ENCODE results near the gene RORC. TPM values are rescaled to one million over a fixed set of nuclear protein-coding genes. Genes with fewer than 3 reads are reported as not detected.

RORC gene
- total RNA-seq, 2 donors from 2014 or later, result 9.1 to 10.3 TPM

GRCh38 chr1:151846686-151847237, 15.2 kb upstream of the RORC start:
- no peaks in the 10 kb centered on the region for H3K9me3 ChIP-seq
- TF ChIP-seq, protein P1, sequence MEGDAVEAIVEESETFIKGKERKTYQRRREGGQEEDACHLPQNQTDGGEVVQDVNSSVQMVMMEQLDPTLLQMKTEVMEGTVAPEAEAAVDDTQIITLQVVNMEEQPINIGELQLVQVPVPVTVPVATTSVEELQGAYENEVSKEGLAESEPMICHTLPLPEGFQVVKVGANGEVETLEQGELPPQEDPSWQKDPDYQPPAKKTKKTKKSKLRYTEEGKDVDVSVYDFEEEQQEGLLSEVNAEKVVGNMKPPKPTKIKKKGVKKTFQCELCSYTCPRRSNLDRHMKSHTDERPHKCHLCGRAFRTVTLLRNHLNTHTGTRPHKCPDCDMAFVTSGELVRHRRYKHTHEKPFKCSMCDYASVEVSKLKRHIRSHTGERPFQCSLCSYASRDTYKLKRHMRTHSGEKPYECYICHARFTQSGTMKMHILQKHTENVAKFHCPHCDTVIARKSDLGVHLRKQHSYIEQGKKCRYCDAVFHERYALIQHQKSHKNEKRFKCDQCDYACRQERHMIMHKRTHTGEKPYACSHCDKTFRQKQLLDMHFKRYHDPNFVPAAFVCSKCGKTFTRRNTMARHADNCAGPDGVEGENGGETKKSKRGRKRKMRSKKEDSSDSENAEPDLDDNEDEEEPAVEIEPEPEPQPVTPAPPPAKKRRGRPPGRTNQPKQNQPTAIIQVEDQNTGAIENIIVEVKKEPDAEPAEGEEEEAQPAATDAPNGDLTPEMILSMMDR (IDR thresholded peaks at IDR 0.05), result no peak
- DNase-seq (ENCODE audit: low spot score), result no peak
- peaks cover 0 to 8% of the 10 kb centered on the region in 2 donors for H3K4me1 ChIP-seq
- H3K36me3 ChIP-seq, result no peaks in the 10 kb centered on the region
- H3K27ac ChIP-seq, result no peak overlapping the region
- H3K4me3 ChIP-seq, result no peak overlapping the region
- H3K27me3 ChIP-seq, result no peaks in the 10 kb centered on the region

- DNase-seq (ENCODE audit: low spot score), result no peak
- no peak overlapping the region for H3K27ac ChIP-seq
- no peak overlapping the region for H3K4me3 ChIP-seq
- TF ChIP-seq, protein P1 (IDR thresholded peaks at IDR 0.05), result no peak
- H3K9me3 ChIP-seq, result no peaks in the 10 kb centered on the region
- H3K36me3 ChIP-seq, result no peaks in the 10 kb centered on the region
- no peaks in the 10 kb centered on the region for H3K27me3 ChIP-seq
- H3K4me1 ChIP-seq, result peaks cover 0 to 8% of the 10 kb centered on the region in 2 donors
Observed at GRCh38 chr1:151846062-151846568, 14.5 kb upstream of the RORC start.

GRCh38 chr1:151843398-151843797, 11.8 kb upstream of the RORC start:
- Histone ChIP-seq H3K4me3 (no peak overlapping the region), H3K4me1 (peaks cover 0 to 24% of the 10 kb centered on the region in 2 donors), H3K27ac (no peak overlapping the region), H3K9me3 (no peaks in the 10 kb centered on the region), H3K27me3 (peaks cover 6 to 13% of the 10 kb centered on the region in 2 donors), H3K36me3 (no peaks in the 10 kb centered on the region)
- TF ChIP-seq, protein P1 (IDR thresholded peaks at IDR 0.05), result no peak
- no peak for DNase-seq (ENCODE audit: low spot score)

DNA sequence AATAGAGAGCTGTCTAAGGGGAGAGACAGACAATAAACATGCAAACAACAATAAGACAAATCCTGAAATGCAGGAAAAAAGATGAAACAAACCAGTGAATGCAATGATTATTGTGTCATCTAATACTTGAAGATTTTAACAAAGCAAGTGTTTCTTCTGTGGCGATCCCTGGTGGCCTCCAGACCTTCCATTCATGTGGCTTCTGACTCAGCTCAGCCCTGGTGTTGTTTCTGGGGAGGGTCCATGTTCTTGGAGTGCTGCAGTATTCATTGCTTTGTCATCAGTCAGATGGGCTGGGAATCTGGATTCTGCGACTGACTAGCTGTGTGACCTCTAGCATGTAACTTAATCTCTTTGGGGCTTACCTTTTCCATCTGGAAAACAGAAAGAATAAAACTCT, 9.5 kb upstream of the RORC start:
- Histone ChIP-seq H3K36me3 (no peaks in the 10 kb centered on the region), H3K4me3 (no peak overlapping the region), H3K27me3 (peaks cover 6 to 13% of the 10 kb centered on the region in 2 donors), H3K9me3 (no peaks in the 10 kb centered on the region), H3K27ac (no peak overlapping the region), H3K4me1 (peaks cover 0 to 28% of the 10 kb centered on the region in 2 donors)
- TF ChIP-seq, protein P1 (IDR thresholded peaks at IDR 0.05), result no peak
- no peak for DNase-seq (ENCODE audit: low spot score)

- peaks cover 0 to 28% of the 10 kb centered on the region in 2 donors for H3K4me1 ChIP-seq
- peak overlapping the region in 1 of 2 donors; percentile 49 for H3K4me3 ChIP-seq
- H3K27me3 ChIP-seq, result peaks cover 6 to 13% of the 10 kb centered on the region in 2 donors
- TF ChIP-seq, protein P1 (IDR thresholded peaks at IDR 0.05), result no peak
- H3K9me3 ChIP-seq, result no peaks in the 10 kb centered on the region
- DNase-seq (ENCODE audit: low spot score), result no peak
- peak overlapping the region; percentile 32 to 56 for H3K27ac ChIP-seq
- no peaks in the 10 kb centered on the region for H3K36me3 ChIP-seq
Observed at GRCh38 chr1:151840421-151840820, 8.8 kb upstream of the RORC start.

All from right atrium auricular region (tissue), 2 donors.